Activated CD4-positive, alpha-beta T cell treated with anti-CD3 and anti-CD28 coated beads, Interleukin-2, amount 10 ng/mL, durations not matched to agents 24 days and 14 days (primary cell): ENCODE results near the gene FBXL20. TPM values are rescaled to one million over a fixed set of nuclear protein-coding genes. Genes with fewer than 3 reads are reported as not detected.
"Not testable (repeated sequence)": the region's sequence is repeated elsewhere in the genome, so short reads cannot be mapped to it uniquely, and the experiment has no call there.

Experiments
- DNase-seq: peaks from one replicate; pipeline ENCODE4 v3.0.0; 2022
- H3K27ac Mint-ChIP-seq: one replicate; pipeline ENCODE4 v1.8.0; 2022; ENCODE audit warnings: mild to moderate bottlenecking, mixed read lengths
- H3K27me3 Mint-ChIP-seq: one replicate; pipeline ENCODE4 v1.8.0; 2022; ENCODE audit warnings: mixed read lengths
- H3K36me3 Mint-ChIP-seq: one replicate; pipeline ENCODE4 v1.8.0; 2022; ENCODE audit warnings: low read depth, mild to moderate bottlenecking, mixed read lengths
- H3K4me1 Mint-ChIP-seq: one replicate; pipeline ENCODE4 v1.8.0; 2021; ENCODE audit warnings: mixed read lengths
- H3K4me3 Mint-ChIP-seq: one replicate; pipeline ENCODE4 v1.8.0; 2022; ENCODE audit warnings: mild to moderate bottlenecking, moderate library complexity, mixed read lengths
- H3K9me3 Mint-ChIP-seq: one replicate; pipeline ENCODE4 v1.8.0; 2021; ENCODE audit warnings: mixed read lengths
- intact Hi-C: fragments of 100-400 bp; cut with micrococcal nuclease; formaldehyde crosslinking; loops from one replicate; pipeline ENCODE4 v1.15.1; 2023
- total RNA-seq: library from RNA; stranded (reverse); gene quantifications from 2 replicates; pipeline ENCODE4 v1.2.3, GENCODE V29; 2022

Gene FBXL20
- total RNA-seq, 1 donor from 2014 or later, result 20.8 TPM

DNA sequence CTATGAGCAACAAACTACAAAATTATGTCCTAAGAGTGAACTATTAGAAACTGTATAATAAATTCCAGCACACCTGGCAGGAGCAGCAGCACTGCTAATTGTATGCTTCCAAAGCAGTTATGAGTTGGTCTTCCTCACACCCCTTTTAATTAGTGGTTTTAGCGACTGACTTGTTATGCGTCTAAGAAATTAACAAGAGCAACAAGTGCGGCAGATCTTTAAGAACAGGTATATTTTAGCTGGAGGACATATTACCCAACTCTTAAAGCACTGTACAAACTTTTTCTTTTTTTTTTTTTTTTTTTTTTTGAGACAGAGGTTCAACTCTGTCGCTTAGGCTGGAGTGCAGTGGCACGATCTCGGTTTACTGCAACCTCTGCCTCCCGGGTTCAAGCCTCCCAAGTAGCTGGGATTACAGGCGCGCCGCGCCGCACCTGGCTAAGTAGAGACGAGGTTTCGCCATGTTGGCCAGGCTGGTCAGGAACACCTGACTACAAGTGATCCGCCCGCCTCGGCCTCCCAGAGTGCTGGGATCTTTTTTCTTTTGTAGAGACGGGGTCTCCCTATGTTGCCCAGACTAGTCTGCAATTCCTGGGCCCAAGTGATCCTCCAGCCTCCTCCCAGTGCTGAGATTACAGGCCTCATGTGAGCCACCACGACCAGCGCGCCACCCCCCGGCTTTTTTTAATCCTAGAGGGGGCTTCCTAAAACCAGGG, 1.6 kb upstream of the FBXL20 start:
- intact Hi-C loops, result loop anchor here (5.0 to 10.0 kb wide), 2 partner anchors 198 to 551 kb away; partner anchors contain the start of genes RPL19 and RPL23
- Mint-ChIP-seq H3K4me3 (peak overlapping the region; percentile 93), H3K36me3 (peaks cover 17% of the 10 kb centered on the region), H3K27ac (peak overlapping the region; percentile 77), H3K4me1 (peaks cover 38% of the 10 kb centered on the region), H3K9me3 (no peaks in the 10 kb centered on the region), H3K27me3 (no peaks in the 10 kb centered on the region)
- no peak for DNase-seq

GRCh38 chr17:39402244-39402889, 941 bp upstream of the FBXL20 start:
- no peaks in the 10 kb centered on the region for H3K27me3 Mint-ChIP-seq
- H3K27ac Mint-ChIP-seq, result peak overlapping the region; percentile 96
- peak; percentile 96 for DNase-seq
- peaks cover 35% of the 10 kb centered on the region for H3K4me1 Mint-ChIP-seq
- H3K9me3 Mint-ChIP-seq, result no peaks in the 10 kb centered on the region
- H3K4me3 Mint-ChIP-seq, result peak overlapping the region; percentile 93
- intact Hi-C loops, result loop anchor here (5.0 to 10.0 kb wide), 2 partner anchors 198 to 550 kb away; partner anchors contain the start of genes RPL19 and RPL23
- peaks cover 12% of the 10 kb centered on the region for H3K36me3 Mint-ChIP-seq

DNA sequence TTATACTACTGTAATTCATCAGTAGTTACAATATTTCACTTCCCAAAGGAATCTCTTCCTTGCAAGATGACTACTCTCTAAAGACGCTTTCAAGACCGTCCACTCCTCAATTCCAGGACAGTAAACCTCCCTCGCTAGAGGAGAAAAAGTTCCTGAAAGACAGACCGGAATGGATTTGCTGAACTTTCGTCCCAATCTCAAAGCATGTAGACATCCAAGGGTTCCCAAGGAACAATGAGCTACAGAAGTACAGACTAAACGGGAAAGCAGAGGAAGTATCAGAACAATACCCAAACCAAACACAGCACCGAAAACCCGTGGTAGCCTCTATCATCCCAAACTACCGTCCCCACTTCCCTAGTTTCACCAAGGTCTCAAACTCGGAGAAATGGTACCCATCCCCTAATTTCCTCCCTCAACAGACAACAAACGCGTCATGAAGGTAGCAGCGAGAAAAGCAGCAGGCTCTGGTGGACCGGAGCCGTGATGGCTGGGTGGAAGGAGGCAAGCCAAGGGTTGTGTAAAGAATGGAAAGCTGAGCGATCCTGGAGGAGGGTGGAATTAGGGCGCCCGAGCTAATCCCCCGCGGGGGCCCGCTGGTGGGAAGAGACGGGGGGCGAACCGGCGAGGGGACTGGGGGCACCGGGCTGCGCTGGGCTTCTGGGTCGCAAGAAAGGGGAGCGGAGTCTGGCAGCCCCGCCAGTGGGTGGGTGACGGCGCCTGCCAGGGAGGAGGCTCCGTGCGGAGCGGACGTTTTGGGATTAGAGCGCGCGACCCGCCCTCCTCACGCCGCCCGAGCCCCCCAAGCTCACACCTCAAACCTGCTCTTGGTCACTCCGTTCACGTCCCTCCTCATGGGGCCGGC, 647 bp downstream of the FBXL20 start:
- DNase-seq, result no peak
- Mint-ChIP-seq H3K4me1 (peaks cover 32% of the 10 kb centered on the region), H3K36me3 (peaks cover 6% of the 10 kb centered on the region), H3K27me3 (no peaks in the 10 kb centered on the region), H3K27ac (peak overlapping the region; percentile 78), H3K9me3 (no peaks in the 10 kb centered on the region), H3K4me3 (peak overlapping the region; percentile 93)
- intact Hi-C loops, result loop anchor here (5.0 to 10.0 kb wide), 2 partner anchors 196 to 548 kb away; partner anchors contain the start of genes RPL19 and RPL23

DNA sequence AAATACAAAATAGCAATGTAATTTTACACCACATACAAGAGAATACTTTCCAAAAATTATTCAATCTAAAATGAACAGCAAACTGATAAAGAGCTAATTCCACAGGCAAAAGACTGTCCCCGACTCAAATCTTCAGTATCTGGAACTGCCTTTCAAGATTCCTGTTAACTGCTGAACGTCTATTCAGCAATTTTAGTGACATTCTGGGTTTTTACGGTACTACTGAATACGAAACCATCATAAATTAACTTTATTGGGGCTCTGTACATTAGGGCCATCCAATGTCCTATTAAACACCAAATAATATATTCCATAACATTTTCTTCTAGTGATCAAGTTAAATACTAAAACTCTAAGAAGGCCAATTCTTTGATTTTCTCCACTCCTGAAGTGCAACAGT, 1.6 kb downstream of the FBXL20 start:
- intact Hi-C loops, result loop anchor here (5.0 to 10.0 kb wide), 2 partner anchors 195 to 547 kb away; partner anchors contain the start of genes RPL19 and RPL23
- no peaks in the 10 kb centered on the region for H3K9me3 Mint-ChIP-seq
- peaks cover 23% of the 10 kb centered on the region for H3K4me1 Mint-ChIP-seq
- peak overlapping the region; percentile 93 for H3K4me3 Mint-ChIP-seq
- no peaks in the 10 kb centered on the region for H3K27me3 Mint-ChIP-seq
- H3K36me3 Mint-ChIP-seq, result peaks cover 2% of the 10 kb centered on the region
- no peak for DNase-seq
- H3K27ac Mint-ChIP-seq, result no peak overlapping the region

- Mint-ChIP-seq H3K27ac (no peak overlapping the region), H3K4me3 (no peak overlapping the region), H3K27me3 (no peaks in the 10 kb centered on the region), H3K36me3 (no peaks in the 10 kb centered on the region), H3K9me3 (no peaks in the 10 kb centered on the region), H3K4me1 (no peaks in the 10 kb centered on the region)
- no peak for DNase-seq
- intact Hi-C loops, result no loop called here
Measured at GRCh38 chr17:39393736-39394135, 7.7 kb downstream of the FBXL20 start.

DNA sequence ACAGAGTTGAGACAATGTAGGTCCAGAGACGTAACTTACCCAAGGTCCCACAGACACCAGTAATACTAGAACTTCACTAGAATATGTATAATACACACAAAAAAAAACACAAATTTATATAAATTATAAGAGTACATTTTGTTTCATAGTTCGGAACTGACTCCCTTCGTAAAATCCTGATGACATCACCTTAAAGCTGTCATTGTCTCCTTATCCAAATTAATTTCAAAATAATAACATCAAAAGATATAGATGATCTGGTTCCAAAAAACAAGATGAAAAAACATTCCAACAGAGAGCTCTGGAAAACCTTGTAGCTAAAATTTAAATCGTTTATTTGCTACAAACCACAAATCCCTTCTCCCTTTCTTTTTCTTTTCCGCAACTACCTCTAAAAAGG, 10.0 kb downstream of the FBXL20 start:
- Mint-ChIP-seq H3K27me3 (no peaks in the 10 kb centered on the region), H3K36me3 (no peaks in the 10 kb centered on the region), H3K9me3 (no peaks in the 10 kb centered on the region), H3K27ac (no peak overlapping the region), H3K4me1 (no peaks in the 10 kb centered on the region), H3K4me3 (no peak overlapping the region)
- no peak for DNase-seq
- intact Hi-C loops, result no loop called here

DNA sequence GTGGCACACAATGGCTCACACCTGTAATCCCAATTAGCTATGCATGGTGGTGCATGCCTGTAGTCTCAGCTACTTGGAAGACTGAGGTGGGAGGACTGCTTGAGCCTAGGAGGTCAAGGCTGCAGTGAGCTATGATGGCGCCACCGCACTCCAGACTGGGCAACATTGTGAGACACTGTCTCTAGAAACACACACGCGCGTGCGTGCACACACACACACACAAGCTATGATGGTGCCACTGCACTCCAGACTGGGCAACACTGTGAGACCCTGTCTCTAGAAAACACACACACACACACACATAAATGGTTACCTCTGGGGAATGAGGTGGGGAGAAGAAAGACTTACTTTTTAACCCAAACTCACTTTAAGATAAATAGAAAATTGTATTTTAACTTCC, 16.4 kb downstream of the FBXL20 start:
- no peaks in the 10 kb centered on the region for H3K9me3 Mint-ChIP-seq
- H3K4me1 Mint-ChIP-seq, result no peaks in the 10 kb centered on the region
- H3K36me3 Mint-ChIP-seq, result no peaks in the 10 kb centered on the region
- no peak overlapping the region for H3K27ac Mint-ChIP-seq
- intact Hi-C loops, result no loop called here
- no peaks in the 10 kb centered on the region for H3K27me3 Mint-ChIP-seq
- no peak for DNase-seq
- no peak overlapping the region for H3K4me3 Mint-ChIP-seq

- no peaks in the 10 kb centered on the region for H3K27me3 Mint-ChIP-seq
- intact Hi-C loops, result no loop called here
- no peaks in the 10 kb centered on the region for H3K9me3 Mint-ChIP-seq
- H3K4me3 Mint-ChIP-seq, result no peak overlapping the region
- no peak for DNase-seq
- H3K27ac Mint-ChIP-seq, result no peak overlapping the region
- peaks cover 12% of the 10 kb centered on the region for H3K4me1 Mint-ChIP-seq
- no peaks in the 10 kb centered on the region for H3K36me3 Mint-ChIP-seq
Measured at GRCh38 chr17:39380144-39380543, 21.3 kb downstream of the FBXL20 start.

- H3K27me3 Mint-ChIP-seq, result no peaks in the 10 kb centered on the region
- DNase-seq, result no peak
- H3K4me3 Mint-ChIP-seq, result no peak overlapping the region
- H3K9me3 Mint-ChIP-seq, result no peaks in the 10 kb centered on the region
- intact Hi-C loops, result no loop called here
- peaks cover 12% of the 10 kb centered on the region for H3K4me1 Mint-ChIP-seq
- H3K27ac Mint-ChIP-seq, result no peak overlapping the region
- H3K36me3 Mint-ChIP-seq, result no peaks in the 10 kb centered on the region
Measured at GRCh38 chr17:39376434-39376833, 25.0 kb downstream of the FBXL20 start.

DNA sequence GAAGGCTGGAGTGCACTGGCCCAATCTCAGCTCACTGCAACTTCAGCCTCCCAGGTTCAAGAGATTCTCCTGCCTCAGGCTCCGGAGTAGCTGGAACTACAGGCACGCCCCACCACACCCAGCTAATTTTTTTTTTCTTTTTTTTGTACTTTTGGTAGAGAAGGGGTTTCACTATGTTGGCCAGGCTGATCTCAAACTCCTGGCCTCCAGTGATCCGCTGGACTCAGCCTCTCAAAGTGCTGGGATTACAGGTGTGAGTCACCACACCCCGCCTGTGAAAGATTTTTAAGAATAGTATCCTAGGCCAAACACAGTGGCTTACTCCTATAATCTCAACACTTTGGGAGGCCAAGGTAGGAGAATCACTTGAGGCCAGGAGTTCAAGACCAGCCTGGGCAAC, 33.6 kb downstream of the FBXL20 start:
- H3K27me3 Mint-ChIP-seq, H3K9me3 Mint-ChIP-seq, H3K27ac Mint-ChIP-seq, intact Hi-C loops, H3K4me1 Mint-ChIP-seq, H3K4me3 Mint-ChIP-seq, H3K36me3 Mint-ChIP-seq, DNase-seq: not testable (repeated sequence)

DNA sequence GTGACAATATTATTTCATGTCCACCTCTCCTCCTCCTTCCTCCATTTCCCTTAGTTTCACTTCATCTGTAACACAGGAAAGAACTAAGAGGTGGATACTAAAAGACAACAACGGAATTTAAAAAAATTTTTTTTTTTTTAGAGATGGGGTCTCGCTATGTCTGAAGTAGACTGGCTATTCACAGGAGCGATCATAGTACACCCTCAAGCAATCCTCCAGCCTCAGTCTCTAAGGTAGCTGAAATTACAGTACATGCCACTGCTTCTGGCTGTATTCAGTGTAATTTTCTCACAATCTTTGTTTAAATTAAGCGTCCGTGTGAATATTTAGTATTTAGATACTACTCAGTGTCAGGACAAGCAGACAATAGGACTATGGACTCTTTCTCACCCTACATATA, 35.6 kb downstream of the FBXL20 start:
- Mint-ChIP-seq H3K4me1 (no peaks in the 10 kb centered on the region), H3K27me3 (no peaks in the 10 kb centered on the region), H3K27ac (no peak overlapping the region), H3K4me3 (no peak overlapping the region), H3K9me3 (no peaks in the 10 kb centered on the region), H3K36me3 (no peaks in the 10 kb centered on the region)
- intact Hi-C loops, result no loop called here
- DNase-seq, result no peak

DNA sequence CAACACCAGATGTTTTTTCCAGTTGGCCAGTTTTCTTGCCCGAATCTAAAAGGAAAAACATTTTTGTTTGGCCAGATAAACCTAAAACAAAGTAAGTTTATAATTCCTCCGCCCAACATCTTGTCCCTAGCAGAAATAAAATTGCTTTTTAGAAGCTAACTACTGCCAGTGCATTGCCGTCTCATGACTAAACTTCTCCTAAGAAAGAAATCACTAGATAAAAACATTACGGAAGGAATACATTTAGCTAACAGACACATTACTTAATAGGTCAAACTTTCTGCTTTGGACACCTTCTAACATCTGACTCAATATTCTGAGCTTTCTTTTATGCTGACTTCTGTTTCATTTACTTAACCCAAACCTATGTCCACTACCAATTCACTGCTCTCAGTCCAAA, 36.2 kb downstream of the FBXL20 start:
- Mint-ChIP-seq H3K27me3 (no peaks in the 10 kb centered on the region), H3K9me3 (no peaks in the 10 kb centered on the region), H3K27ac (no peak overlapping the region)

GRCh38 chr17:39364236-39365025, 37.0 kb downstream of the FBXL20 start:
- Mint-ChIP-seq H3K9me3 (no peaks in the 10 kb centered on the region), H3K27me3 (no peaks in the 10 kb centered on the region), H3K27ac (no peak overlapping the region), H3K4me1 (no peaks in the 10 kb centered on the region), H3K4me3 (no peak overlapping the region), H3K36me3 (no peaks in the 10 kb centered on the region)
- intact Hi-C loops, result no loop called here
- no peak for DNase-seq

More for the DNA sequence above, 36.2 kb downstream of the FBXL20 start:
- H3K36me3 Mint-ChIP-seq, result no peaks in the 10 kb centered on the region
- DNase-seq, result no peak
- no peak overlapping the region for H3K4me3 Mint-ChIP-seq
- intact Hi-C loops, result no loop called here
- no peaks in the 10 kb centered on the region for H3K4me1 Mint-ChIP-seq
